OCI-LY3 (cell line): Measurements from ENCODE around the gene CCL1.

Experiments
- H2AFZ ChIP-seq: fragments of 200-600, 300-600 bp; shearing (Covaris generic); 2 replicates; pipeline ENCODE4 v1.6.0; 2014; ENCODE audit warnings: antibody characterized with exemption, low read depth, low read length
- H3K27ac ChIP-seq: fragments of 200-600, 300-600 bp; sonication (generic); 2 replicates; pipeline ENCODE4 v1.5.1; 2014; ENCODE audit warnings: mild to moderate bottlenecking, low read length, moderate library complexity, mixed read lengths
- H3K27me3 ChIP-seq: fragments of 200-600, 300-600 bp; sonication (generic); 2 replicates; pipeline ENCODE4 v1.6.1; 2014; ENCODE audit warnings: low read depth, low read length, mixed read lengths
- H3K36me3 ChIP-seq: fragments of 200-600, 300-600 bp; sonication (generic); replicated peaks from 2 replicates; pipeline ENCODE3; 2014; ENCODE audit warnings: low read depth, low read length, mixed read lengths
- H3K4me1 ChIP-seq: fragments of 300-600, 200-600 bp; sonication (generic); 2 replicates; pipeline ENCODE4 v1.6.1; 2014; ENCODE audit warnings: low read length, mixed read lengths
- H3K4me2 ChIP-seq: fragments of 200-600, 300-600 bp; sonication (generic); 2 replicates; pipeline ENCODE4 v1.6.1; 2014; ENCODE audit warnings: low read length, mixed read lengths
- H3K4me3 ChIP-seq: fragments of 300-600, 200-600 bp; sonication (generic); 2 replicates; pipeline ENCODE4 v1.5.1; 2014; ENCODE audit warnings: antibody characterized with exemption, mild to moderate bottlenecking, low read length, moderate library complexity
- H3K79me2 ChIP-seq: fragments of 300-600, 200-600 bp; shearing (Covaris generic); 2 replicates; pipeline ENCODE4 v1.6.1; 2014; ENCODE audit warnings: mild to moderate bottlenecking, low read length, mixed read lengths
- H3K9ac ChIP-seq: fragments of 300-600, 200-600 bp; shearing (Covaris generic); 2 replicates; pipeline ENCODE4 v1.6.0; 2014; ENCODE audit warnings: mild to moderate bottlenecking, low read length, moderate library complexity
- H3K9me3 ChIP-seq: fragments of 200-600, 300-600 bp; shearing (Covaris generic); 2 replicates; pipeline ENCODE4 v1.6.1; 2014; ENCODE audit warnings: low read length, mixed read lengths; ENCODE audit not compliant: insufficient read depth
- H4K20me1 ChIP-seq: fragments of 200-600, 300-600 bp; sonication (generic); 2 replicates; pipeline ENCODE4 v1.6.1; 2016; ENCODE audit warnings: low read length, mixed read lengths; ENCODE audit not compliant: insufficient read depth
- EZH2phosphoT487 ChIP-seq: fragments of 200-600 bp; shearing (Covaris generic); IDR thresholded peaks from 2 replicates; pipeline ENCODE4 v1.6.1; 2018; ENCODE audit warnings: antibody characterized with exemption, mixed run types, low read depth
- TF ChIP-seq, protein P1 (sequence below): fragments of 200-600, 300-600 bp; sonication (generic); IDR thresholded peaks from 2 replicates; pipeline ENCODE4 v1.5.1; 2014; ENCODE audit warnings: antibody characterized with exemption, low read length, low read depth

The CCL1 gene

DNA sequence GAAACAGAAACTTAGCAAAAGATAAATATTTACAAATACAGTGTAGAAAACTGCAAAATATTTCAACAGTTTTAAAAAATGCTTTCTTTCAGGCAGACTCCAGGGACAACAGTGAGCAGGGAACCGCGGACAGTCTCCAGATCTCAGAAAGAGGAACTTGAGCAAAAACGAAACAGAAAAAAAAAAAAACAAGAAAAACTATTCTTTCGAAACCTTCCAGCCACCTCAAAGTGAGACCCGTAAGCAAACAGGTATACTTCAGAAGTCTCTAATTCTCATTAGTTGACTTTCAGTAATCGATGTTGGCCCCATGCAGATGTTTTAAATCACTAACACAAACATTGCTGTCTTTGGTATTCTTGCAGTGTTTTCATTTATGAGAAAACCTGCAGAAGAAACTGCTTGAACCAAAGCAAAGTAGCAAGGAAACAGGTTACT, 15.7 kb upstream of the CCL1 start:
- Histone ChIP-seq H3K36me3 (no peaks in the 10 kb centered on the region), H3K9ac (no peak overlapping the region), H3K79me2 (no peaks in the 10 kb centered on the region), H3K27ac (peak overlapping the region; percentile 32; the same call in 1 of the 2 replicates), H3K27me3 (peaks cover 67% of the 10 kb centered on the region), H3K9me3 (no peaks in the 10 kb centered on the region), H3K4me2 (peak overlapping the region; percentile 73), H2AFZ (no peak overlapping the region), H4K20me1 (peaks cover 32% of the 10 kb centered on the region; the same call in 1 of the 2 replicates), H3K4me1 (peaks cover 44% of the 10 kb centered on the region), H3K4me3 (peak overlapping the region; percentile 40; the same call in 1 of the 2 replicates)
- TF ChIP-seq EZH2phosphoT487 = peak; percentile 92
- TF ChIP-seq, protein P1, sequence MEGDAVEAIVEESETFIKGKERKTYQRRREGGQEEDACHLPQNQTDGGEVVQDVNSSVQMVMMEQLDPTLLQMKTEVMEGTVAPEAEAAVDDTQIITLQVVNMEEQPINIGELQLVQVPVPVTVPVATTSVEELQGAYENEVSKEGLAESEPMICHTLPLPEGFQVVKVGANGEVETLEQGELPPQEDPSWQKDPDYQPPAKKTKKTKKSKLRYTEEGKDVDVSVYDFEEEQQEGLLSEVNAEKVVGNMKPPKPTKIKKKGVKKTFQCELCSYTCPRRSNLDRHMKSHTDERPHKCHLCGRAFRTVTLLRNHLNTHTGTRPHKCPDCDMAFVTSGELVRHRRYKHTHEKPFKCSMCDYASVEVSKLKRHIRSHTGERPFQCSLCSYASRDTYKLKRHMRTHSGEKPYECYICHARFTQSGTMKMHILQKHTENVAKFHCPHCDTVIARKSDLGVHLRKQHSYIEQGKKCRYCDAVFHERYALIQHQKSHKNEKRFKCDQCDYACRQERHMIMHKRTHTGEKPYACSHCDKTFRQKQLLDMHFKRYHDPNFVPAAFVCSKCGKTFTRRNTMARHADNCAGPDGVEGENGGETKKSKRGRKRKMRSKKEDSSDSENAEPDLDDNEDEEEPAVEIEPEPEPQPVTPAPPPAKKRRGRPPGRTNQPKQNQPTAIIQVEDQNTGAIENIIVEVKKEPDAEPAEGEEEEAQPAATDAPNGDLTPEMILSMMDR = peak; percentile 6; the same call in 1 of the 2 replicates

DNA sequence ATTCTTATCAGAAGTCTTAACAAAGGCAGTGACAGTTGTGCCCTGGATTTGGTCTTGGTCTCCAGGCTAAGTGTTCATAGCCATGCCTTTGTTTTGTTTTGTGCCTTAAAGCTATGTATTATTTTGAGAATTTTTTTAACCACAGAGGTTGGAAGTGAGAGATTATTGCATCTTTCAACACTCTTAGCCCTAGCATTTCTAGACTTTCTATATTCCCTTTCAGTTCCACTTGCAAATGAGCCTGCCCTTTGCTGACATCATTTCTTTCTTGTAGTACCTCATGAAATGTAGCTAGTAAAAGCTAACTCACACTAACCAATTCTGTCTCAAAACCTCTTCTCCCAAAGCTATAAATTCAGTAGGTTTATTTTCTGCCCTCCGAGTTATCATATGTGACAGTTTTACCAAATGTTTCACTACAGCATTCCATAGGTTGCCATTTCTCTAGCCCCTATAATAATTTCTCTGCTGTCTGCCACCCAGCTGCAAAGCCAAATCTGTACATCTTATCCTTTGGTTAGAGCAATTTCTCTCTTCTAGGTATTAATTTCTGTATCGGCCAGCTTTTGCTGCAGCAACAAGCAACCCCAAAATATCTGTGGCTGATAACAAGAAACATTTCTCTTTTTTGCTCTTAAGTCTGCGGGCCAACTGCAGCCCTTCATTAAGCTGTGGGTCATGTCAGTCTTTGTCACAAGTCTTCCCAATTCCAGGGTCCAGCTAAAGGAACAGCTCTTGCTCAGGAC, 14.2 kb upstream of the CCL1 start:
- TF ChIP-seq, protein P1 = no peak
- peak; percentile 86; the same call in 1 of the 2 replicates for TF ChIP-seq EZH2phosphoT487
- H3K9ac ChIP-seq = no peak overlapping the region
- H2AFZ ChIP-seq = no peak overlapping the region
- peaks cover 38% of the 10 kb centered on the region for H3K4me1 ChIP-seq
- H3K79me2 ChIP-seq = no peaks in the 10 kb centered on the region
- peak overlapping the region; percentile 12; the same call in 1 of the 2 replicates for H3K27ac ChIP-seq
- no peaks in the 10 kb centered on the region for H3K36me3 ChIP-seq
- H3K9me3 ChIP-seq = no peaks in the 10 kb centered on the region
- peak overlapping the region; percentile 34 for H3K4me3 ChIP-seq
- peak overlapping the region; percentile 63 for H3K4me2 ChIP-seq
- peaks cover 35% of the 10 kb centered on the region; the same call in 1 of the 2 replicates for H4K20me1 ChIP-seq
- peaks cover 66% of the 10 kb centered on the region for H3K27me3 ChIP-seq

DNA sequence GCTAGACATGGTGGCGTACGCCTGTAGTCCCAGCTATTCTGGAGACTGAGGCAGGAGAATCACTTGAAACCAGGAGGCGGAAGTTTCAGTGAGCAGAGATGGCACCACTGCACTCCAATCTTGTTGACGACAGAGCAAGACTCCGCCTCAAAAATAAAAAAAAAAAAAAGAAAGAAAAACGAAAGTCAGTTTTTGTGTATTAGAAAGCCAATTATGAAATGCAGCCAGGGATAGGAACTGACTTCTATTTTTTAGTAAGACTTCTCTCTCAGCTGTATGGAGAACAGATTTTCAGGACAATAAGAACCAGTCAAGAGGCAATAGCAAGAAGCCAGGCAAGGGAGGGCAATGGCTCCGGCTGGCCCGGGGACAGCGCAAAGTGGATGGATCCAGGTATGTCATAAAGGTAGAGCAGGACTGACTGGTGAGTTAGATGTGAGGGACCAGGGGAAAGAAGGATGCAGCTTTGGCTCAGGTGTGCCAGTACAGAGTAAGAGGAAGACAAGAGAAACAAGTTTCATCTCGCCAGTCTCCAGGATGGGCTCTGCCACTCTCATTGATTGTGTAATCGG, 12.5 kb upstream of the CCL1 start:
- Histone ChIP-seq H3K27ac (no peak overlapping the region), H3K9ac (no peak overlapping the region), H2AFZ (no peak overlapping the region), H4K20me1 (peaks cover 50% of the 10 kb centered on the region; the same call in 1 of the 2 replicates), H3K4me3 (no peak overlapping the region), H3K79me2 (no peaks in the 10 kb centered on the region), H3K27me3 (peaks cover 64% of the 10 kb centered on the region), H3K4me2 (no peak overlapping the region), H3K9me3 (no peaks in the 10 kb centered on the region), H3K4me1 (peaks cover 56% of the 10 kb centered on the region), H3K36me3 (no peaks in the 10 kb centered on the region)
- TF ChIP-seq EZH2phosphoT487 = no peak
- TF ChIP-seq, protein P1 = no peak

DNA sequence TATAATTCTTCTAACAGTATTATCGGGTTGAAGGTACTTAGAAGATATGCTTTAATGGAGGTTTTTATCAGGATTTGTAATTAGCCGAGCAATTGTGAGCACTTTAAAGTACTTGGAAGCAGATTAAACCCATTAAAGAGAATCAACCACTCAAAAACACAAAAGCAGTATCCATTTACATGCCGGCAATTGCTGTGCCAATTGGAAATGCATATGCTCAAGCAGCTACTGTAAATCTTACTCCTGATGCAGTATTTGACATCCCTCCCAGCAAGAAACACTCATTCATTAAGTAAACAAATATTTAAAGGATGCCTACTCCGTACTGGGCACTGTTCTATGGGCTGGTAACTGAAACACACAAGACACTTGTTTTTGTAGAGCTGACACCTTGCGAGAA, 11.4 kb upstream of the CCL1 start:
- no peak overlapping the region for H3K4me2 ChIP-seq
- H3K9me3 ChIP-seq = no peaks in the 10 kb centered on the region
- H3K4me1 ChIP-seq = peaks cover 59% of the 10 kb centered on the region
- peaks cover 61% of the 10 kb centered on the region for H3K27me3 ChIP-seq
- H3K4me3 ChIP-seq = no peak overlapping the region
- H3K79me2 ChIP-seq = no peaks in the 10 kb centered on the region
- H2AFZ ChIP-seq = no peak overlapping the region
- no peaks in the 10 kb centered on the region for H3K36me3 ChIP-seq
- H4K20me1 ChIP-seq = peaks cover 55% of the 10 kb centered on the region; the same call in 1 of the 2 replicates
- no peak for TF ChIP-seq EZH2phosphoT487
- TF ChIP-seq, protein P1 = no peak
- no peak overlapping the region for H3K27ac ChIP-seq
- no peak overlapping the region for H3K9ac ChIP-seq
